TTC549 (cell line): Measurements from ENCODE around the gene ECD.
"Not testable (repeated sequence)": the region's sequence is repeated elsewhere in the genome, so short reads cannot be mapped to it uniquely, and the experiment has no call there.

ENCODE experiments used
- FAIRE-seq: peaks from 2 replicates; lab custom pipeline; 2012; peaks lifted over from hg19 to GRCh38; lab: Jason Lieb, UNC

Gene ECD

DNA sequence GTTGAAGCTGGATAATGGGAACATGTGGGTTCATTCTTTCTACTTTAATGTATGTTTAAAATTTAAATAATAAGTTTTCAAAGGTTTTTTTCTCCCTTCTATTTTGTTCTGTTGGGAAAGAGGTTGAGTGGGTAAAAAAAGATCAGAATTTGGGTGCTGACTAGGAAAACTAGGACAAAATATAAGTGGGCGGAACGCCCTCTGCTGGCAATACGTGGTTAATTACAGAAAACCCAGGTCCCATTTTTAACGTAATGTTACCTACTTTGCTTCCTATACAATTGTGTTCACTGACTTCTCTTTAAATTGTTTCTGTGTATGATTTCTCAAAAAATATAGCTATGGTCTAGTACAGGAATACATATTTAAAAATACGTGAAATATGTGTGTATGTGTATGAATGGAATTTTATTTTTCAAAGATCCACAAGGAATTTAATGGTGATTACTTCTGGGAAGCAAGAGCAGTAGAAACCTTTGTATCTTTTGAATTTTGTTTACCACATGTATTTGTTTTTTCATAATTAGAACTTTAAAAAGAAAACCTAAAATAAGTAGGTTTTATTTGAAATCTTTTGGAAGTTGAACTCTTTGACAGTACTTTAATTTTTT is 8.7 kb downstream of the ECD start:
- peak; percentile 86 for FAIRE-seq

DNA sequence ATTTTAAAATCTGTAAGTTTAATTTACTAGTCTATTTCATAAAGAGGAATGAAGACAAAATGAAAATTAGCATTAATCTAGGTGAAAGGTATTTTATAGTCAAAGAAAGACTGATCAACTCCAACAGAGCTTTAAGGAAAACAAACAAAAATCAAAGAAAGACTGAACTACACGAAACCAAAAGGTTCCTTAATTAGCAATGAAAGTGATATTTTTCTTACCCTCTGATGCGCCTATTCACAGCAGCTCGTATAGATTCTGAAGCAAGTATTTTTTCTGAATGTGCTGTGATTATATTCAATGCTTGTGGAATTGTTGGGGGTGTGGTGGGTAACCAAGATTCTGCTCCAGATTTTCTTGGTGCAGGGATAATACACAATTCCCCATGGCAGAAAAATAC is 11.8 kb downstream of the ECD start:
- no peak for FAIRE-seq

DNA sequence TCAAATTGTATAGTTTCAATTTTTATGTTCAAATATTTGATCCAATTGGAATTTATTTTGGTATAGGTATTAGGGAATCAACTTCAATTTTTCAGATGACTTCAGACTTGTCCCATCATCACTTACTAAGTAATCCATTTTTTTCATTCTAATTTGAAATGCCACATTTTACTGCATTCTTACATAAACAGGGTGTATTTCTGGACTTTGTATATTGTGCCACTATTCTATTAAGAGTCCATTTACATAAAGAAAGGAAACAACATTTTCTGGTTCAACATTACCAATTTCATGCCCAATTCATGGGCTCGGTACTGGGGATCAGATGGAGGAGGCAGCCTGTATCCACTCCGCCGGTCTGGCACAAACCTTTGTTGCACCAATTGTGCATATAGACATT is 15.8 kb downstream of the ECD start:
- no peak for FAIRE-seq

DNA sequence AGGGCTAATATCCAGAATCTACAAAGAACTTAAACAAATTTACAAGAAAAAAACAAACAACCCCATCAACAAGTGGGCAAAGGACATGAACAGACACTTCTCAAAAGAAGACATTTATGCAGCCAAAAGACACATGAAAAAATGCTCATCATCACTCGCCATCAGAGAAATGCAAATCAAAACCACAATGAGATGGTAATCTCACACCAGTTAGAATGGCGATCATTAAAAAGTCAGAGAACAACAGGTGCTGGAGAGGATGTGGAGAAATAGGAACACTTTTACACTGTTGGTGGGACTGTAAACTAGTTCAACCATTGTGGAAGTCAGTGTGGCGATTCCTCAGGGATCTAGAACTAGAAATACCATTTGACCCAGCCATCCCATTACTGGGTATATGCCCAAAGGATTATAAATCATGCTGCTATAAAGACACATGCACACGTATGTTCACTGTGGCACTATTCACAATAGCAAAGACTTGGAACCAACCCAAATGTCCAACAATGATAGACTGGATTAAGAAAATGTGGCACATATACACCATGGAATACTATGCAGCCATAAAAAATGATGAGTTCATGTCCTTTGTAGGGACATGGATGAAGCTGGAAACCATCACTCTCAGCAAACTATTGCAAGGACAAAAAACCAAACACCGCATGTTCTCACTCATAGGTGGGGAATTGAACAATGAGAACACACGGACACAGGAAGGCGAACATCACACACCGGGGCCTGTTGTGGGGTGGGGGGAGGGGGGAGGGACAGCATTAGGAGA is 17.0 kb downstream of the ECD start:
- not testable (repeated sequence) for FAIRE-seq

DNA sequence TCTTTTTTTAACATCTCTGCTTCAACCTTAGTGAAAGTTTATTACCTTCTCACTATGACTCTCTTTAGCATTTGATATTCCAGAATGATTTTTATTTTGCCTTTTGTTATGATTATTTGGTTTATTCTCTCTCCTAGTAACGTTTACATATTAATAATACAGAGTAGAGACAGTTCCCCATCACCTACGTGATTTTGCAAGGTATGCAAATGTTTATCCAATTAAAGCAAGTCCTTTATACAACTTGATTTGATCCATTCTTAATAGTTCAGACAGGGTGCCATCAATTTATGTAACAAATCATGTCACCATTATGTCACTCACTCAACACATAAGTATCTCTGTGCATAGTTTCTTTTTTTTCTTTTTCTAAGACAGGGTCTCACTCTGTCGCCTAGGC is 26.2 kb downstream of the ECD start:
- no peak for FAIRE-seq

DNA sequence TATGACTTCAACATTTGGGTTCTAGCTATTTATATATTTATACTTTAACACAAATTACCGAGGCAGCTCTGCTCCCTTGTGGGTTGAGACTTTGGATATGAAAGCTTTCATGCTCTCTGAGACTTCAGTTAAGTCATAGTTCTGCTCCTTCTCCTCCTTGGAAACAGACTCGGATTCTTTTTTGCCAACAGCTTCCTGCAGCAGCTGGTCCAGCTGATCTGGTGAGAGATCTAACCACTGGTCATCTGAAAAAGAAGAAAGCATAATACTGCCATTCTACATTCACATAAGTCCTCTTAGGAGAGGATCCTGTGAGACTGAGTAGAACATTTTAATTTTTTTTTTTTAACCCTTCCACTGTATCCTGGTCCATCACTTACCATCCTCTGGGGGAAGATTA is 28.6 kb downstream of the ECD start:
- FAIRE-seq = no peak

DNA sequence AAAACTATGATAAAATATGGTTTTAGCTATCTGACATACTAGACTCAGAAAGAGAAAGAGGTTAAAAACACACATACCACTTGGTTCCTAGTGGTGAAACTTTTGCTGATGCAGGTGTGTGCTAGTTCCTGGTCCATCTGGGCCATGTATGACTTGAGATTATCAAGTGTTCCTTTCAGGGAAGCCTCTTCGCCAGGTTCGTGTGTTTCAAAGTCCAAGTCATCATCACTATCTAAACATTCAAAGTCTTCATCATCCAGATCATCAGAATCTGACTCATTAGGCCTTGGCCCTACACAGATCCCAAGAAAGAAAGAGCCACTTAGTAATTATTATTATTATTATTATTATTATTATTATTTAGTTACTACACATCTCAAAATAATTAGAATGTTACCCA is 31.2 kb downstream of the ECD start:
- FAIRE-seq = no peak

DNA sequence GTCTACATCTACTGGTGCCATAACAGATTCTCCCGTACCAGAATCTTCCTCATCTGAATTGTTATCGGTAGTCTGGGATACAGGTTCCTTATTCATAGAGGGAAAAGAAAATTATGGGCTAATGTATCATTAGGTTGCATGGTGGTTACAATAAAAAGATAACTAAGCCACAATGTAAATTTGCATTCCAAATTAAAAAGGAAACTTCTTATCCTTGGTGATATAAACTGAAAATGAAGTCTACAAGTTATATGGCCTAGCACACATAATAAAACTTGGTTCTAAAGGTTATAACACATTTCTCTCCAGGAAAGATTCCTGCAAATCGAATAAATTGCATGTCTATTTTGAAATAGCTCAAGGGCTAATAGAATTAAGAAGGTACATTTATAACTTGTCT is 33.1 kb downstream of the ECD start:
- no peak for FAIRE-seq

DNA sequence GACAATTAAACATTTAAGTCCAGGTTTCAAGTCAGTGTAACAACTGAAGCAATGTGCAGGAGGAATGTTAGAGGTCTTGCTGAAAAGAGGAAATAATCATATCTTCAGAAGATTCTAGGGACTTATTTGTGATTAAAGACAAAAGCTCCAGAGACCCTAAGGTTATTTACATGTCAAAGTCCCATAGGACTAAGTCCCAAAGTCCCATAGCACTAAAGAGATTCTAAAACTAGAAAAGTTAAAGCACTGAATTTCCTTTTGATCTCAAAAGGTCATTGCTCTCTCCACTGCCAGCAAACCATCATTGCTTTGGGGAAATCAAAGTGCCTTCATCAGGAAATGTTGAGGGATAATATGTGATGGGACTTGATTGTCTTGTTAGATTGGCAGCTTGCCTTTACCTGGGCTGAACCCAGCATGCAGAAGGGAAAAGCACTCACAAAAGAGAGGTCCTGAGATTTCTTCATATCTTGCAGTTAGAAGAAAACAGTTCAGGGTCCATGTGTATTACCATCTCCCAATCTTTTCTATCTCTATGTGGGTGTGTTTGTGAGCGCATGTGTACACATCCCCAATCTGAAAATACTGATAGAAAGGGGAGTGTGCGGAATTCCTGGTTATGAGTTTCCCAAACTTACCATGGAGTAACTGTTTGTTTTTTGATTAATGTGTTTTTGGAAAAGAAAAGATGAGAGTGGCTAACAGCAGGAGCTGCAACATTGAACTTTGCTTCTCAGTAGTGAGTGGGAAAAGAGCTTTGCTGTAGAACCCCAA is 35.7 kb downstream of the ECD start:
- no peak for FAIRE-seq

DNA sequence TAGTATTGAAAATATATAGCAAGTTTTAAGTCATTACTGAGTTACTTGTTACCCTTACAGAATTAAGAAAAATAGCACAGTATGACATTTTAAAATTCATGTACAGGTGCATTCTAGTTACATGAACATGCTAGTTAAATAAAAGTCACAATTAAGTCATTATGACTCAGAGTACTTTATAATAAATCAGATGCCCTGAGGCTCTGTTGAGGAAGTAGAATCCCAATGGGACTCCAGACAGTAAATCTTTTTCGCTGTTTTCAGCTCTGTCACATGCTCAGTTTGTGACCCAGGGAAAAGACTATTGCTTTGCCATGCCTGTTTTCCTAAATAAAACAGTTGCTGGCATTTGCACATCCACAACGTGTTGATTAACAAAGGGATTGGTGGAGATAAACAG is 36.5 kb downstream of the ECD start:
- FAIRE-seq = no peak

DNA sequence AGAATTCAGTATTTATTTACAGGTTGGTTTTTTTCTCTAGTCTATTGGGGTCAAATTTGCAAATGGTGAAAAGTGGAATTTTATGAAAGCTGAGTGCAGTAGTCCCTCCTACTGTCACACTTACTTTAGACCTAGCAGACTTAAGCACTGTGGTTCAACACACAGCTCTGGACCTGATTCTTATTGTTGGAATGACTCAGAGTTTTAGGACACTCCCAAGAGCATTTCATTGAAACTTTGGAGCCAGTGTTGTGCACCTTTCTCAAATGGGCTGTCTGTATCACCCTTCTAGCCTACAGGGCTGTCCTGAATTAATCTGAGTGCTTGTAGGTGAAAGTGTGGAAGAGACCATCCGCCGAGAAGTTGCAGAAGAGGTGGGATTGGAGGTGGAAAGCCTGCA is 41.5 kb downstream of the ECD start:
- FAIRE-seq = no peak

DNA sequence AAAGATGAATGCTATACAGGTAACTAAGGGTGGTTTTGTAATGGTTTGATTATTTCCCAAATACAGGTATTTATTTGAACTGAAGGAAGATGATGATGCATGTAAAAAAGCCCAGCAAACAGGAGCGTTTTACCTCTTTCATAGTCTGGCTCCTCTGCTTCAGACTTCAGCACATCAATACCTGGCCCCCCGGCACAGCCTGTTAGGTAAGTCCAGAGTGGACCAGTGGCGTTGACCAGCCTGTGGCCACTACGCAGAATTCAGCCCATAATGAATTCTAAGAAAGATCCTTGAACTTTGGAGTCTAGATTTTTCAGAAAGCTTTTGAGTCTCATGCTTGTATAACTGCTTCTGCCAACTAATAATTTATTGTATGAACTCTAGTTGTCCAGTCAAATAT is 47.9 kb downstream of the ECD start:
- no peak for FAIRE-seq

DNA sequence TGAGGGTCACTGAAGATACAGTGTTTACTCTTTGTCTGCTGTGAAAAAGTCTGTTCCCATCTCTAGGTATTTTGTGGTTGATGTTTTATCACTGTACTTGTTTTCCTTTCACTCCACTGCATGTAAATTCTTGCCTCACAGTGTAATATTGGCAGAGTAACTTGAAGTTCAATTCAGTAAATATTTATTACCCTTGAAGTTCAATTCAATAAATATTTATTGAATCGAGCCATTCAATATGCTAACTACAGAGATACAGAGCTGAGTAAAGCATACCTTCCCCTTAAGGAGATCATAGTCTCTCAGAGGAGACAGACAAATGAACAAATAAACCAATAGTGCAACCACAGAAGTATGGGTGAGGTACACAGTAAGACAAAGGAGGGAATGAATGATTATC is 48.4 kb downstream of the ECD start:
- FAIRE-seq = no peak

DNA sequence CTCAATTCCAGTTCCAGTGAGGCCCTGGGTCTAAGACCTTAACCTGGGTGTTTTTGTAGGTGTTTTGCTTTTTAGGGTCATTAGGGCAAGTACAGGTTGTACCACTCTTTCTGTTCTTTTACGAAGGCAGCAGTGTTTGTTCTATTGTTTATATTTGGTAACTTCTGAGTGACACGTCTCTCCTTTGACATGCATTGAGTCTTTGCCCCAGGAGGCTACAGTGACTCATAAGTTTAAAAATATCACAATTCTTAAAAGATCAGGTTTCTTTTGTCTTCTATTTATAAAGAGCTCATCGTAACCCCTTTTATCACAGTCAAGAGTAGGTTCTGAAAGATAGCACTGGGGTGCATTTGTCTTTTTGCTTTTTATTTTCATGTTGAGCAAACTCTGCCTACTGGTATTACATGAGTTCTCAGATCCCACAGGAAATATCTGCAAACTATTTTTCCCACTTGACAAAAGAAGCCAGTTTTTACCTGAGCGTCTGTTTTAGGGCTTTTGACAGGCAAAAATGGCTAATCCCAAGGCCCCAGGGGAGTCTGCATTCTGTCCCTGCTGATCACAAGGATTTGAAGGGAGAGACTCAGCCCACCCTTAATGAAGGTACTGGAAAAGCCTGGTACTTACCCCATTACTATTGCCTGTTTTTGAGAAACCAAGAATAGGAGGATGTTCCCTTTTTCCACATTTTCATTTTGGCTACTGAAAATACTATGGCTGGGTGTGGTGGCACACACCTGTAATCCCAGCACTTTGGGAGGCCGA is 49.6 kb downstream of the ECD start:
- no peak for FAIRE-seq

DNA sequence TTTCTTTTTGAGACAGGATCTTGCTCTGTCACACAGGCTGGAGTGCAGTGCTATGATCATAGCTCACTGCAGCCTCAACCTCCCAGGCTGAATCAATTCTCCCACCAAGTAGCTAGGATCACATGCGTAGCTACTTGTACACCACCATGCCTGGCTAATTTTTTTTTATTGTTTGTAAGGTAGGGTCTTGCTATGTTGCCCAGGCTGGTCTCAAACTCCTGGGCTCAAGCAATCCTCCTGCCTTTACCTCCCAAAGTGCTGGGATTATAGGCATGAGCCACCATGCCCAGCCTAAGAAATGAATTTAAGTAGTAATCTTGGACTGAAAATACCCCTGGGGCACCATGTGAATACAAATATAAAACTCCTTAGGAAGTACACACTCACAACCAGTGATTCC is 51.8 kb downstream of the ECD start:
- no peak for FAIRE-seq

DNA sequence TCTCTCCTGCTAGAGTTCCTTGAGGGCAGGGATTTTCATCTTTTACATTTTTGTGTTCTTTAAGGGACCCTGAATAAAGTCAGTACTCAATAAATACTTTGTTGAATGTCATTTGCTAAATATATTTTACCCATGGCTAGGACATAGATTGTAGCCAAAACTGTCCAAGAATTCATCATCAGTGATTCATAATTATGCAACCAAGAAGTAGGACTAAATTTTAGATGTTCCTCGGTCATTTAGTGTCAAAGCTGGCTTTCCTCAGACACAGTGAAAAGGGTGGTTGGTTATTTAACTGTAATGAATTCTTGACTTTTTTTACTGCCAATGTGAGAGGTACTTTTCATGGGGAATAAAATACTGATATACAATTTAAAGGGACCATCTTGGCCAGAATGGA is 54.3 kb downstream of the ECD start:
- FAIRE-seq = no peak

DNA sequence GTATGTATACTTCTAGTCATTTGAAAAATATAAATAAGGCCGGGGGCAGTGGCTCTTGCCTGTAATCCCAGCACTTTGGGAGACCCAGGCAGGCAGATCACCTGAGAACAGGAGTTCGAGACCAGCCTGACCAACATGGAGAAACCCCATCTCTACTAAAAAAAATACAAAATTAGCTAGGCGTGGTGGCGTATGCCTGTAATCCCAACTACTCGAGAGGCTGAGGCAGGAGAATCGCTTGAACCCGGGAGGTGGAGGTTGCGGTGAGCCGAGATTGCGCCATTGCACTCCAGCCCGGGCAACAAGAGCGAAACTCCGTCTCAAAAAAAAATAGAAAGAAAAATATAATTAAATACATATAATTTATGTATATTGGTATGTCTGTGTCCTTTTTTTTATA is 55.8 kb downstream of the ECD start:
- not testable (repeated sequence) for FAIRE-seq

DNA sequence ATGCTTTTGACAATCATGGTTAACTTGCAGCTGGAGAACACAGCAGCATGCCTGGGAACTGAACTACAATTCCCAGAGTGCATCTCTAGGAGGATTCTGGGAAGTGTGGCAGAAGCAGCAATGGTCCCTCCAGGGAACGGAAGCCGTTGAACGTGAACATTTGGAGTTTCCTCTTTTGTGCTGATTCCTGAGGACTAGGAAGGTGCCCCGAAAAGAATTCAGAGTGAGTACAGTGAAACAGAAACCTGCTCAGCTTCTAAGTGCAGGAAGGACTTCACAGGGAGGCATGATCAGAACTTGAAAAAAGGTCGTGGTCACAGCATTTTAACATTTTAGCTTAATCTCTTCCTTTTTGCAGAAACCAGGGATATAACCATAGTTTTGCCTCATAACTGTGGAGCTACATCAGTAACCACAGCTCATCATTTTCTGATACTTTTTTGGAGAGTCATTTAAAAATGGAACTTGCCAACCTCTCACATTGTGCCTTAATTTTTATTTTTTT is 57.4 kb downstream of the ECD start, which contains the start of gene NUDT13:
Gene NUDT13 (plus strand): TSS at position 111 of the 505 bp plus-strand sequence. CDS start 3,911 bp downstream, outside the sequence.
- FAIRE-seq = peak; percentile 82

DNA sequence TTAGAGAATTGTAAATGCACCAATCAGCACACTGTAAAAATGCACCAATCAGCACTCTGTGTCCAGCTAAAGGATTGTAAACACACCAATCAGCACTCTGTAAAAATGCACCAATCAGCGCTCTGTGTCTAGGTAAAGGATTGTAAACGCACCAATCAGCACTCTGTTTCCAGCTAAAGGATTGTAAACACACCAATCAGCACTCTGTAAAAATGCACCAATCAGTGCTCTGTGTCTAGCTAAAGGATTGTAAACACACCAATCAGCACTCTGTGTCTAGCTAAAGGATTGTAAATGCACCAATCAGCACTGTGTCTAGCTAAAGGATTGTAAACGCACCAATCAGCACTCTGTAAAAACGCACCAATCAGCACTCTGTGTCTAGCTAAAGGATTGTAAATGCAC is 58.6 kb downstream of the ECD start:
- not testable (repeated sequence) for FAIRE-seq

DNA sequence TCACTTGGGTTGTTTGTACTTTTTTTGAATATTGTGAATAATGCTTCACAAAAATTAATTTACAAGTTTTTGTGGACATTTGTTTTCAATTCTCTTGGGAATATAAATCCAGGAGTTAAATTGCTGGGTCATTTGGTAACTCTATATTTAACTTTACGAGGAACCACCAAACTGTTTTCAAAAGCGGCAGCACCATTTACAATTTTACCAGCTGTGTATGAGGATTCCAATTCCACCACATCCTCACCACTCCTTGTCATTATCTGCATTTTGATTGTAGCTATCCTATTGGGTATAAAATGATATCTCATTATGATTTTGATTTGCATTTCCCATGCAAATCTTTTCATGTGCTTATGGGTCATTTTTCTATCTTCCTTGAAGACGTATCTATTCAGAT is 61.5 kb downstream of the ECD start:
- no peak for FAIRE-seq

DNA sequence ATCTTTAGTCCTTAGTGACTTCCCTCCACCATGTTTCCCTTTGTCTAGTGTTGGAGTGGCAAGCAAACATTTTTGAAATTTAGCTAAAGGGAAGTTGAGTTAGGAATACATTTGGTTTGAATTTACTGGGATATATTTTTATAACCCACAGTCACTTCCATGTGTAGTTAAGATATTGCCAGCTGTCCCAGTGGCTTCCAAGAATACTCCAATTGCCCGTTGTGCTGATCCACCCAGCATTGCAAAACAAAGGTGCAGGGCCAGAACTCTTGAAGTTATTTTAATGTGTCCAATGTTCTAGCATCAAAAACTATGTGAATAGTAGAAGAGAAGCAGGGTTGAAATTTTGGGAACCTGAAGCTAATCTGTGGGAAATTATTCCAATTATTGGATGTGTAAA is 68.7 kb downstream of the ECD start:
- FAIRE-seq = no peak

DNA sequence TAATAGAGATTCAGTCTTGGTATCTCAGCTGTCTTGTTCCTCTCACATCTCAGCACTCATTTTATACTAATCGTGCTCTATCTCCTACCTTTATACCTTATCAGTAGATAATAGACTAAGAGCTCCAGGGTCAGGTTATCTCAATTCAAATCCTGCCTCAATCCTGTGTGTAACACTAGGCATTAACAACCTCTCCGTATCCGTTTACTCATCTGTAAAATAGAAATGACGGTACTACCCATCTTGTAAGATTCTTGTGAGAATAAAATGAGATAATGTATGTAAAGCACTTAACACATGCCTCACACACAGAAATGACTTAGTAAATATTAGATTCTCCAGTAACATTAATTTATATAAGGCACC is 70.5 kb downstream of the ECD start:
- no peak for FAIRE-seq
